ENCODE measurements around the gene PDZRN4.

DNA sequence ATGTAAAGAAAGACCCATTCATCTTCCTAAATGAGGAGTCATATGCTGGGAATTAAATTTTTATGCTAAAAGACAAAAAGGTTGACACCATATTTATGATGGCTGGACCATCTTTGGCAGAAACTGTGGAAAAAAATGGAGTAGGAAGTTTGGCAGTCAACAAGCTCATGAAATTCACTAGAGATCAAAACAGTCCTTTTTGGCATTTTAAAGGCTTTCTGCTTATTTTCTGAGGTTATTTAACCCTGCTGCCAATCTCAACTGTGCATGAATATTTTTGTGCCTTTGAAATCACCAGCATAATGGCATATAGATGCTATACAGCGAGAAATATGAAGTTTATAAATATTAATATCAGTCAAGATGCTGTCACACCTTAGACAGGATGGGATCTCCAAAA lies 399.5 kb downstream of the PDZRN4 start:
- TF ChIP-seq, protein P1, sequence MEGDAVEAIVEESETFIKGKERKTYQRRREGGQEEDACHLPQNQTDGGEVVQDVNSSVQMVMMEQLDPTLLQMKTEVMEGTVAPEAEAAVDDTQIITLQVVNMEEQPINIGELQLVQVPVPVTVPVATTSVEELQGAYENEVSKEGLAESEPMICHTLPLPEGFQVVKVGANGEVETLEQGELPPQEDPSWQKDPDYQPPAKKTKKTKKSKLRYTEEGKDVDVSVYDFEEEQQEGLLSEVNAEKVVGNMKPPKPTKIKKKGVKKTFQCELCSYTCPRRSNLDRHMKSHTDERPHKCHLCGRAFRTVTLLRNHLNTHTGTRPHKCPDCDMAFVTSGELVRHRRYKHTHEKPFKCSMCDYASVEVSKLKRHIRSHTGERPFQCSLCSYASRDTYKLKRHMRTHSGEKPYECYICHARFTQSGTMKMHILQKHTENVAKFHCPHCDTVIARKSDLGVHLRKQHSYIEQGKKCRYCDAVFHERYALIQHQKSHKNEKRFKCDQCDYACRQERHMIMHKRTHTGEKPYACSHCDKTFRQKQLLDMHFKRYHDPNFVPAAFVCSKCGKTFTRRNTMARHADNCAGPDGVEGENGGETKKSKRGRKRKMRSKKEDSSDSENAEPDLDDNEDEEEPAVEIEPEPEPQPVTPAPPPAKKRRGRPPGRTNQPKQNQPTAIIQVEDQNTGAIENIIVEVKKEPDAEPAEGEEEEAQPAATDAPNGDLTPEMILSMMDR (IDR thresholded peaks at IDR 0.05; ENCODE audit: extremely low read depth in 1 of 2, insufficient read depth in 1 of 2, low read depth in 1 of 2, low read length in 2 of 2), result no peak
- TF ChIP-seq EZH2 (IDR thresholded peaks at IDR 0.05; ENCODE audit: borderline replicate concordance, low read depth, low read length, severe bottlenecking), result no peak
- TF ChIP-seq POLR2A (IDR thresholded peaks at IDR 0.05; ENCODE audit: low read depth, low read length), result no peak
